Measurements from ENCODE around the gene REPS2.

DNA sequence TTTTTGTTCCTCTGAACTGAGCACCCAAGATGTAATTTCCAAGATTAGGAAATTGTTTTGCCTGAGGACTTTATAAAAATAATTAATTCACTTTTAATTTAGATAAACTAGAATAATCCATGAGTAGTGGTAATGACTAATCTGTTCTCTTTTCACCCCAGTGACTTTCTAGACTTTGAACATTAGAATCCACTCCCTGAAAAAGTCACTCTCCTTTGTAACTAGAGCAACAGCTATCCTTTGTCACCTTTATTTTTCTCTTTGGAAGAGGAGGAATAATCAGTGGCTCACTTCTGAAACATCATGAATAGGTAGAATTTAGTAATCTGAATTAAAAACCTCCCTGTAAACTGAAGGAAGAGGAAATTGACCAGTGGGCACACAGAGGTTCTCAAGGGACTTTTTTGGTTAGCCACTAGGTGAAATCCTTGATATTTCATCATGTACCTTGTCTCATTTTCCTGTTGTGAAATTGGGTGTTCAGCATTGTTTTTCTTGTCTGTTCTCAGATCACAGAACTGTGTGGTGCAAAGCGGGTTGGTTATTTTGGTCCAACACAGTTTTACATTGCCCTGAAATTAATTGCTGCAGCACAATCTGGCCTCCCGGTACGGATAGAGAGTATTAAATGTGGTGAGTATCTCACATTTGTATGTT lies 59.4 kb downstream of the REPS2 start:
- TF ChIP-seq EZH2phosphoT487 (IDR thresholded peaks at IDR 0.05; ENCODE audit: low read length) (no peak), EZH2 (optimal IDR thresholded peaks at IDR 0.05; ENCODE audit: low read depth, low read length) (no peak)
- TF ChIP-seq, protein P1, sequence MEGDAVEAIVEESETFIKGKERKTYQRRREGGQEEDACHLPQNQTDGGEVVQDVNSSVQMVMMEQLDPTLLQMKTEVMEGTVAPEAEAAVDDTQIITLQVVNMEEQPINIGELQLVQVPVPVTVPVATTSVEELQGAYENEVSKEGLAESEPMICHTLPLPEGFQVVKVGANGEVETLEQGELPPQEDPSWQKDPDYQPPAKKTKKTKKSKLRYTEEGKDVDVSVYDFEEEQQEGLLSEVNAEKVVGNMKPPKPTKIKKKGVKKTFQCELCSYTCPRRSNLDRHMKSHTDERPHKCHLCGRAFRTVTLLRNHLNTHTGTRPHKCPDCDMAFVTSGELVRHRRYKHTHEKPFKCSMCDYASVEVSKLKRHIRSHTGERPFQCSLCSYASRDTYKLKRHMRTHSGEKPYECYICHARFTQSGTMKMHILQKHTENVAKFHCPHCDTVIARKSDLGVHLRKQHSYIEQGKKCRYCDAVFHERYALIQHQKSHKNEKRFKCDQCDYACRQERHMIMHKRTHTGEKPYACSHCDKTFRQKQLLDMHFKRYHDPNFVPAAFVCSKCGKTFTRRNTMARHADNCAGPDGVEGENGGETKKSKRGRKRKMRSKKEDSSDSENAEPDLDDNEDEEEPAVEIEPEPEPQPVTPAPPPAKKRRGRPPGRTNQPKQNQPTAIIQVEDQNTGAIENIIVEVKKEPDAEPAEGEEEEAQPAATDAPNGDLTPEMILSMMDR (IDR thresholded peaks at IDR 0.05; ENCODE audit: low read length): no peak
